GM19240 (cell line): ENCODE results near the gene CTAGE6.
"Not testable (repeated sequence)": the region's sequence is repeated elsewhere in the genome, so short reads cannot be mapped to it uniquely, and the experiment has no call there.

Experiments
- DNase-seq: peaks from one replicate; pipeline ENCODE4 v3.0.0; 2011; ENCODE audit warnings: low spot score; ENCODE audit not compliant: insufficient read length

The CTAGE6 gene

GRCh38 chr7:143757596-143757995, at the start of gene CTAGE6:
Gene CTAGE6 (minus strand): TSS chr7:143757696. CDS start chr7:143757658, 38 bp downstream.
- DNase-seq, result not testable (repeated sequence)

GRCh38 chr7:143806664-143807071, 49.2 kb upstream of the CTAGE6 start:
- not testable (repeated sequence) for DNase-seq

- DNase-seq, result not testable (repeated sequence)
These were observed 40.4 kb upstream of the CTAGE6 start for GRCh38 chr7:143797896-143798290.

GRCh38 chr7:143797119-143797895, 39.8 kb upstream of the CTAGE6 start:
- DNase-seq, result not testable (repeated sequence)

- not testable (repeated sequence) for DNase-seq
These were observed 38.2 kb upstream of the CTAGE6 start for GRCh38 chr7:143795653-143796052.

- not testable (repeated sequence) for DNase-seq
These were observed 35.1 kb upstream of the CTAGE6 start for GRCh38 chr7:143792633-143793032.

- not testable (repeated sequence) for DNase-seq
These were observed 28.1 kb upstream of the CTAGE6 start for GRCh38 chr7:143785415-143786182.

GRCh38 chr7:143779591-143779990, 22.1 kb upstream of the CTAGE6 start:
- not testable (repeated sequence) for DNase-seq

GRCh38 chr7:143772738-143773468, 15.4 kb upstream of the CTAGE6 start:
- not testable (repeated sequence) for DNase-seq

GRCh38 chr7:143767531-143767930, 10.0 kb upstream of the CTAGE6 start:
- not testable (repeated sequence) for DNase-seq

- not testable (repeated sequence) for DNase-seq
These were observed 8.2 kb upstream of the CTAGE6 start for GRCh38 chr7:143765678-143766077.

- not testable (repeated sequence) for DNase-seq
These were observed 5.6 kb upstream of the CTAGE6 start for GRCh38 chr7:143763065-143763464.

GRCh38 chr7:143745340-143745739, 12.2 kb downstream of the CTAGE6 start:
- not testable (repeated sequence) for DNase-seq

GRCh38 chr7:143737037-143737819, 20.3 kb downstream of the CTAGE6 start:
- not testable (repeated sequence) for DNase-seq

GRCh38 chr7:143735962-143736361, 21.5 kb downstream of the CTAGE6 start:
- DNase-seq, result no peak

GRCh38 chr7:143733876-143734275, 23.6 kb downstream of the CTAGE6 start:
- no peak for DNase-seq

GRCh38 chr7:143728333-143728862, 29.1 kb downstream of the CTAGE6 start:
- no peak for DNase-seq

- DNase-seq, result not testable (repeated sequence)
These were observed 29.9 kb downstream of the CTAGE6 start for GRCh38 chr7:143727561-143727960.

GRCh38 chr7:143726143-143726542, 31.4 kb downstream of the CTAGE6 start:
- DNase-seq, result not testable (repeated sequence)

- not testable (repeated sequence) for DNase-seq
These were observed 37.2 kb downstream of the CTAGE6 start for GRCh38 chr7:143720335-143720734.
